ENCODE data around the gene TMEM150C.

Gene TMEM150C

DNA sequence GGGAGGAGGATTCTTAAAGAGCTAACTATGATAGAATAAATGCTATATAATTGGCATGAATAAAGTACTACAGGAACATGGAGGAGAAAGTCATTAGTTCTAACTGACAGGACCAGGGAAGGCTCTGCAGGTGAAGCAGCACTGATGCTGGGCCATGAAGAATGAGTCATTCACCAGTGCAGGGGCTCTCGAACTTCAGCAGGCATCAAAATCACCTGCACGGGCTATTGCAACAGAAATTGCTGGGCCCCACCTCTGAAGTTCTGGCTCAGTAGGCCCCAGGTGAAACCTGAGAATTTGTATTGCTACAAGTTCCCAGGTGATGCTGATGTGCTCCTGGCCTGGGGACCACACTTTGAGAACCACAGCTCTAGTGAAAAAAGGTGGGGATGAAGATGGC, 33.7 kb downstream of the TMEM150C start:
- Histone ChIP-seq H3K27me3 (ENCODE audit: insufficient read depth, poor library complexity, severe bottlenecking) (no peaks in the 10 kb centered on the region), H3K27ac (replicated peaks) (no peak overlapping the region), H3K4me3 (replicated peaks; ENCODE audit: insufficient read depth, low read length) (no peak overlapping the region)
- no peak for DNase-seq (ENCODE audit: low read depth in 1 of 2, low spot score in 1 of 2)
- TF ChIP-seq, protein P1, sequence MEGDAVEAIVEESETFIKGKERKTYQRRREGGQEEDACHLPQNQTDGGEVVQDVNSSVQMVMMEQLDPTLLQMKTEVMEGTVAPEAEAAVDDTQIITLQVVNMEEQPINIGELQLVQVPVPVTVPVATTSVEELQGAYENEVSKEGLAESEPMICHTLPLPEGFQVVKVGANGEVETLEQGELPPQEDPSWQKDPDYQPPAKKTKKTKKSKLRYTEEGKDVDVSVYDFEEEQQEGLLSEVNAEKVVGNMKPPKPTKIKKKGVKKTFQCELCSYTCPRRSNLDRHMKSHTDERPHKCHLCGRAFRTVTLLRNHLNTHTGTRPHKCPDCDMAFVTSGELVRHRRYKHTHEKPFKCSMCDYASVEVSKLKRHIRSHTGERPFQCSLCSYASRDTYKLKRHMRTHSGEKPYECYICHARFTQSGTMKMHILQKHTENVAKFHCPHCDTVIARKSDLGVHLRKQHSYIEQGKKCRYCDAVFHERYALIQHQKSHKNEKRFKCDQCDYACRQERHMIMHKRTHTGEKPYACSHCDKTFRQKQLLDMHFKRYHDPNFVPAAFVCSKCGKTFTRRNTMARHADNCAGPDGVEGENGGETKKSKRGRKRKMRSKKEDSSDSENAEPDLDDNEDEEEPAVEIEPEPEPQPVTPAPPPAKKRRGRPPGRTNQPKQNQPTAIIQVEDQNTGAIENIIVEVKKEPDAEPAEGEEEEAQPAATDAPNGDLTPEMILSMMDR (IDR thresholded peaks at IDR 0.05; ENCODE audit: insufficient read depth, low read length): no peak
- no peak for TF ChIP-seq SPI1 (IDR thresholded peaks at IDR 0.05; ENCODE audit: borderline replicate concordance, low read depth)
- TF ChIP-seq POLR2AphosphoS5 (IDR thresholded peaks at IDR 0.05; ENCODE audit: low read depth): no peak
- TF ChIP-seq, protein P2, sequence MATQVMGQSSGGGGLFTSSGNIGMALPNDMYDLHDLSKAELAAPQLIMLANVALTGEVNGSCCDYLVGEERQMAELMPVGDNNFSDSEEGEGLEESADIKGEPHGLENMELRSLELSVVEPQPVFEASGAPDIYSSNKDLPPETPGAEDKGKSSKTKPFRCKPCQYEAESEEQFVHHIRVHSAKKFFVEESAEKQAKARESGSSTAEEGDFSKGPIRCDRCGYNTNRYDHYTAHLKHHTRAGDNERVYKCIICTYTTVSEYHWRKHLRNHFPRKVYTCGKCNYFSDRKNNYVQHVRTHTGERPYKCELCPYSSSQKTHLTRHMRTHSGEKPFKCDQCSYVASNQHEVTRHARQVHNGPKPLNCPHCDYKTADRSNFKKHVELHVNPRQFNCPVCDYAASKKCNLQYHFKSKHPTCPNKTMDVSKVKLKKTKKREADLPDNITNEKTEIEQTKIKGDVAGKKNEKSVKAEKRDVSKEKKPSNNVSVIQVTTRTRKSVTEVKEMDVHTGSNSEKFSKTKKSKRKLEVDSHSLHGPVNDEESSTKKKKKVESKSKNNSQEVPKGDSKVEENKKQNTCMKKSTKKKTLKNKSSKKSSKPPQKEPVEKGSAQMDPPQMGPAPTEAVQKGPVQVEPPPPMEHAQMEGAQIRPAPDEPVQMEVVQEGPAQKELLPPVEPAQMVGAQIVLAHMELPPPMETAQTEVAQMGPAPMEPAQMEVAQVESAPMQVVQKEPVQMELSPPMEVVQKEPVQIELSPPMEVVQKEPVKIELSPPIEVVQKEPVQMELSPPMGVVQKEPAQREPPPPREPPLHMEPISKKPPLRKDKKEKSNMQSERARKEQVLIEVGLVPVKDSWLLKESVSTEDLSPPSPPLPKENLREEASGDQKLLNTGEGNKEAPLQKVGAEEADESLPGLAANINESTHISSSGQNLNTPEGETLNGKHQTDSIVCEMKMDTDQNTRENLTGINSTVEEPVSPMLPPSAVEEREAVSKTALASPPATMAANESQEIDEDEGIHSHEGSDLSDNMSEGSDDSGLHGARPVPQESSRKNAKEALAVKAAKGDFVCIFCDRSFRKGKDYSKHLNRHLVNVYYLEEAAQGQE (IDR thresholded peaks at IDR 0.05; ENCODE audit: insufficient replicate concordance, low read depth): no peak
- TF ChIP-seq GABPA (IDR thresholded peaks at IDR 0.05; ENCODE audit: low read depth): no peak

DNA sequence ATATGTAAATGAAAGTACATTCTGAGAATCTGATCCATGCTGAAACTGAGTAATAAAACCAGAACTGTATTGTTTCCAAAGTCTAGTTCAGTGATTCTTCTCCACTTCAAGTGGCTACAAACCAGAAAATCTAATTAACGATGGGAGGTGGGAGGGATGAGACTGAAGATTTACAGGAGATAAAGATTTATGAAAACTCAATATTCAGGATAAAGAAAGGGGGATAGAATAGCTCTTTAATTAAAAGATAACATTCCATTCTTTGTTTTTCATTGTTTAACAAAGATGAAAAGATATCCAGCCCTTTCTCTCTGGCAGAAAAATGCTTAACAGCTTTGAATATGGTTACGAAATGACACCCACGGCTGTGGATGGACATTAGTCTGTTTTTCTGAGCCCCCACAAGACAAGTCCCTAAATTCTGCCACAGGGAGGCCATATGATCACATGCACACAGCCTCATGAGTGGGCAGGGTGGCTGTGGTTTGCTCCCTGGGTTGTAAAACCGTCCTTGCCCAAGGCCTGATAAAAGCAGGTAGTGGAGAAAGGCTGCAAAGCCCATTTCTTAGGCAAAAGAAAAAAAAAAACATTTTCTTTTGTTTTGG, 36.4 kb downstream of the TMEM150C start:
- TF ChIP-seq GABPA (IDR thresholded peaks at IDR 0.05; ENCODE audit: low read depth) (no peak), SPI1 (IDR thresholded peaks at IDR 0.05; ENCODE audit: borderline replicate concordance, low read depth) (no peak), POLR2AphosphoS5 (IDR thresholded peaks at IDR 0.05; ENCODE audit: low read depth) (no peak)
- TF ChIP-seq, protein P1 (IDR thresholded peaks at IDR 0.05; ENCODE audit: insufficient read depth, low read length): no peak
- TF ChIP-seq, protein P2 (IDR thresholded peaks at IDR 0.05; ENCODE audit: insufficient replicate concordance, low read depth): no peak
- Histone ChIP-seq H3K27ac (replicated peaks) (no peak overlapping the region), H3K4me3 (replicated peaks; ENCODE audit: insufficient read depth, low read length) (no peak overlapping the region), H3K27me3 (ENCODE audit: insufficient read depth, poor library complexity, severe bottlenecking) (no peaks in the 10 kb centered on the region)
- no peak for DNase-seq (ENCODE audit: low read depth in 1 of 2, low spot score in 1 of 2)

DNA sequence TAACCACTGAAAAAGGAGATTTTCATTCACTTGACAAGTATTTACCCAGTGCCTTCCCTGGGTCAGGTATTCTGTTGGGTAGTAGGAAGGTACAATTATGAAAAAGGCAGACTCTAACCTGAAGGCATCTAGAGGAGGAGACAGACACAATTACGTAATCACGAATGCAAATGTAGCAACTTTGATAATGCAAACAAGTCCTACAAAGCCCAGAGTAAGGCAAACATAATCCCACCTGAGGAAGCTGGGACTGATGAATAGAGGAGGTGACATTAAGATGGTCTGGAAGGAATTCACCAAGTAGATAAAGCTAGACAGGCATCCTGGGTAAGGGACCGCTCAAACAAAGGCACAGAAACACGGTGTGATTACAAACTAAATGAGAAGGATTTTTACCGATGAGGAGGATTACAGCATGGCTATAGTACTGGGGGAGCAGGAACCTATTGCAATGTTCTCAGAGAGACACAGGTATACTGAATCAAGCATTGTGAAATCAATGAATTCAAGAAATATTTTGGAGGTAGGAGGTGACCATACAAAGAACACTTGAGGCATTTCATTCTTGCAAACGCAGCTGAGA, 37.1 kb downstream of the TMEM150C start:
- no peak for TF ChIP-seq POLR2AphosphoS5 (IDR thresholded peaks at IDR 0.05; ENCODE audit: low read depth)
- TF ChIP-seq, protein P1 (IDR thresholded peaks at IDR 0.05; ENCODE audit: insufficient read depth, low read length): no peak
- TF ChIP-seq, protein P2 (IDR thresholded peaks at IDR 0.05; ENCODE audit: insufficient replicate concordance, low read depth): no peak
- TF ChIP-seq SPI1 (IDR thresholded peaks at IDR 0.05; ENCODE audit: borderline replicate concordance, low read depth): no peak
- TF ChIP-seq GABPA (IDR thresholded peaks at IDR 0.05; ENCODE audit: low read depth): no peak
- no peak overlapping the region for H3K27ac ChIP-seq (replicated peaks)

More for the DNA sequence above, 37.1 kb downstream of the TMEM150C start:
- Histone ChIP-seq H3K4me3 (replicated peaks; ENCODE audit: insufficient read depth, low read length) (no peak overlapping the region), H3K27me3 (ENCODE audit: insufficient read depth, poor library complexity, severe bottlenecking) (no peaks in the 10 kb centered on the region)
- DNase-seq (ENCODE audit: low read depth in 1 of 2, low spot score in 1 of 2): no peak
